GM13976 (cell line): ENCODE results near the gene MRTO4.
"Not testable (repeated sequence)": the region's sequence is repeated elsewhere in the genome, so short reads cannot be mapped to it uniquely, and the experiment has no call there.

Experiments used
- DNase-seq: peaks from one replicate; pipeline ENCODE4 v3.0.0; 2012; ENCODE audit warnings: low spot score
- CTCF ChIP-seq: IDR thresholded peaks from 2 replicates; pipeline ENCODE4 v1.5.1; 2012; ENCODE audit warnings: borderline replicate concordance, mild to moderate bottlenecking; ENCODE audit not compliant: insufficient read depth; ENCODE audit errors: extremely low read depth, missing control alignments, control extremely low read depth
- in situ Hi-C: fragments of 300-500 bp; cut with MboI; formaldehyde crosslinking; loops from one replicate; pipeline ENCODE4 v1.12.0; 2022; ENCODE audit warnings: low sequenced_read_pairs, mixed read lengths, inconsistent platforms; ENCODE audit not compliant: unreplicated experiment

MRTO4 gene

GRCh38 chr1:19229229-19229628, 22.4 kb upstream of the MRTO4 start:
- no peak for TF ChIP-seq CTCF
- in situ Hi-C loops: no loop called here
- DNase-seq: no peak

DNA sequence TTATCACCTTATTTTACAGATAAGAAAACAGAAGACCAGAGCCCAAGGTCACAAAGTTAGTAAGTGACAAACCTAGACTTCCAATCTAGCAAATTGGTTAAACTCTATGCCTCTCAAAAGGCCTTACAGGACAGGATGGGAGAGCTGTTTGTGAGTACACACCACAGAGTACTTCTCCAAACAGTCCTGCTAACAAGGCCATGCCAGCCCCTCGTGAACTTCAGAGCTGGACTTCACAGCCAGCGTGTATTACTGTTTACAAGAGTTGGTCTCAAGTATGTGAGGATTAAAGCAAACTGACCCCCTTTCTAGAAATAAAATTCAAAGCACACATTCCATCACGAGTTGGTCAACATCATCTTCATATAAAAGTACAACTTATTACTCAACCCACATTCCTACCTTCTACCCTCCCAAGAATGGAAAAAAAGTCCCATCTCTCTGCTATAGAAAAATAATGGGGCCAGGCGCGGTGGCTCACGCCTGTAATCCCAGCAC, 21.7 kb upstream of the MRTO4 start:
- in situ Hi-C loops: no loop called here
- DNase-seq: no peak
- TF ChIP-seq CTCF: no peak

DNA sequence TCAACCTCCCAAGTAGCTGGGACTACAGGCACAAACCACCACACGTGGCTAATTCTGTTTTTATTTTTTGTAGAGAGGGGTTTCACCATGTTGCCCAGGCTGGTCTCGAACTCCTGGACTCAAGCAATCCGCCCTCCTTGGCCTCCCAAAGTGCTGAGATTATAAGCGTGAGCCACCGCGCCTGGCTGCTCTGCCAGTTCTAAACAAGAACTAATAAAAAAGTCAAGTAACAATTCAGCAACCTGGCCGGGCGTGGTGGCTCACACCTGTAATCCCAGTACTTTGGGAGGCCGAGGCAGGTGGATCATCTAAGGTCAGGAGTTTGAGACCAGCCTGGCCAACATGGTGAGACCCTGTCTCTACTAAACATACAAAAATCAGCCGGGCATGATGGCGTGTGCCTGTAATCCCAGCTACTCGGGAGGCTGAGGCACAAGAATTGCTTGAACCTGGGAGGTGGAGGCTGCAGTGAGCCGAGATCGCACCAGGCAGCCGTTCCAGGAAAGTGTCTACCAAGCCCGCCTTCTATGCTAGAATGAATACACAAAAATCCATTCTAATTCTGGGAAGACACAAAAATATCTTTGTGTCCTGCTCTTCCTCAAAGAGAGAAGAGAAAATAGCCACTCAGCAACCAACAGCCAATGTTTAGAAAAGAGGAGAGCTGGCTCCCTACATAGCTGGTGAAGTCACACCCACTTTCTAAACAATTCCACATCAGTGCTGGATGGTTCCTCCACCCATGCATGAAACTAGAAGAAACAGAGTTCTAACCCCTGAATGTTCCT, 19.7 kb upstream of the MRTO4 start:
- in situ Hi-C loops, DNase-seq: not testable (repeated sequence)

GRCh38 chr1:19232524-19232846, 19.1 kb upstream of the MRTO4 start:
- in situ Hi-C loops: no loop called here
- DNase-seq: no peak
- TF ChIP-seq CTCF: no peak

DNA sequence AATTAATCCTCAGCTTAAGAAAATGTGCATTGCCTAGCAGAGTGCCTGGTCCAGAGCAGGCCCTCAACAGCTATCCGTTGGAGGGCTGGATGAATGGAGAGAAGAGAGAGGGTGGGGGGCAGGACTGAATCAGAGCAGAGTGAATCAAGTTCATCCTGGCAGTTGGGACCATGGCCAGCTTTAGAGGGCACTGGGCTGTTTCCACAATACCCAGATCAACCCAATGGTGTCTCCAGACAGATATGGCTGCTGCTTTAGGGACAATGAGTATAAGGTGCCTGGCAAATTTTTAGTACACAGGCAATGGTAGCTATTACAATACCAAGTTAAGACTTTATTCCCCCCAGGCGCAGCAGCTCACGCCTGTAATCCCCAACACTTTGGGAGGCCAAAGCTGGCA, 17.4 kb upstream of the MRTO4 start:
- no peak for TF ChIP-seq CTCF
- in situ Hi-C loops: no loop called here
- DNase-seq: no peak

- TF ChIP-seq CTCF: no peak
- in situ Hi-C loops: no loop called here
- no peak for DNase-seq
Measured at GRCh38 chr1:19239876-19240275, 11.7 kb upstream of the MRTO4 start.

DNA sequence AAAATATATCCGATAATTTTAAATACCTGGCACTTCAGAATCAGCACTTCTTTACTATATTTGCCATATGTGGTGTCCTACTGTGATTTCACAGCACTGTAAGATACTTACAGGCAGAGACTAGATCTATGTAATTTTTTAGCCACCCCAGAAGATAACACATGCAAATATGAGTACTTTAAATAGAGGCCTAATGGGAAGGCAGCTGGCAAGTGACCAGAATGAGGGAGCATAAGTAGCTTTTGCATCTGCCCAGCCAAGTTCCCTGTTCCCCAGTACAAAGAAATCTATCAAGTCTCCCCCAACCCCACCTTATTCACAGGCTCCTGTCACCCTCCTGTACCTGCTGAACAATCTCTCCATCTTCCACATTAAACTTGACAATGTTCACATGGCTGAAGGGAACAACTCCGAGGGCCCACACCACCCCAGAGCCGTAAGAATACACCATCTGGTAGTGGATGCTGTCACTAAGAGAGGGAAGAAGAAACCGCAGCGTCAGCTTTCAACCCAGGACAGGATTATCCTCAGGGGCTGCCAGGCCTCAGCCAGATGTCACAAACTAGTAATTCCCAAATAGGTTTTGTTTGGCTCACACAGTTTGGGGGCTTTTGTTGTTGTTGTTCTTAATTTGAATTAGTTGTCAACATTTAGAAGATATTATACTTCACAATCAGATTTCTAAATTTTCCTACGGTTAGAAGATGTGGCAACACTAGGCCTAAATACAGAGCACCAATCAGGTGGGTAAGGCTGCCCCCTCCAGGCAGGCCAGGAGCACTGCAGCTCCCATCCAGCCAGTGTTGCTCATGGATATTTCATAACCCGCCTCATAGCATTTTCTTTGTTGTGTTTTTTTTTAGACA, 10.7 kb upstream of the MRTO4 start:
- peak; percentile 81 for DNase-seq
- in situ Hi-C loops: no loop called here
- peak; percentile 95 for TF ChIP-seq CTCF
